ENCODE results near the gene LMO1. TPM values are rescaled to one million over a fixed set of nuclear protein-coding genes. Genes with fewer than 3 reads are reported as not detected.

The LMO1 gene
- total and polyA plus RNA-seq, 8 donors = 0.65 TPM; not detected in 7

- Histone ChIP-seq H3K9me3 (no peaks in the 10 kb centered on the region), H3K4me3 (no peak overlapping the region), H3K4me1 (peaks cover 10 to 16% (median 12%) of the 10 kb centered on the region in 4 donors), H3K27ac (no peak overlapping the region), H3K27me3 (peaks cover 0 to 16% (median 7%) of the 10 kb centered on the region in 3 donors), H3K36me3 (no peaks in the 10 kb centered on the region)
- no peak for DNase-seq
- TF ChIP-seq CTCF (IDR thresholded peaks at IDR 0.05) = no peak
- TF ChIP-seq EP300 (IDR thresholded peaks at IDR 0.05) = no peak
- intact Hi-C loops (cut with DNase I; ENCODE audit: low total_unique reads) = no loop called here
- 89 to 98% (median 89%) methylated on average over 2 of the region's 2 CpGs for WGBS, 5 donors
These were observed 17.6 kb upstream of the LMO1 start for GRCh38 chr11:8281266-8281665.

GRCh38 chr11:8277691-8278090 lies 14.0 kb upstream of the LMO1 start:
- Histone ChIP-seq H3K4me3 (no peak overlapping the region), H3K27me3 (peaks cover 0 to 7% (median 0%) of the 10 kb centered on the region in 3 donors), H3K36me3 (no peaks in the 10 kb centered on the region), H3K9me3 (peaks cover 0 to 6% (median 0%) of the 10 kb centered on the region in 4 donors), H3K4me1 (peaks cover 0 to 3% (median under 1%) of the 10 kb centered on the region in 4 donors), H3K27ac (no peak overlapping the region)
- DNase-seq = no peak
- intact Hi-C loops (cut with DNase I; ENCODE audit: low total_unique reads) = no loop called here
- TF ChIP-seq CTCF (IDR thresholded peaks at IDR 0.05) = no peak
- TF ChIP-seq EP300 (IDR thresholded peaks at IDR 0.05) = no peak
- TF ChIP-seq POLR2A (IDR thresholded peaks at IDR 0.05) = no peak
- no peak for TF ChIP-seq POLR2AphosphoS5 (IDR thresholded peaks at IDR 0.05)
- WGBS, 5 donors = 66 to 83% (median 78%) methylated on average over 7 of the region's 7 CpGs

GRCh38 chr11:8276528-8276927 lies 12.8 kb upstream of the LMO1 start:
- intact Hi-C loops (cut with DNase I; ENCODE audit: low total_unique reads) = no loop called here
- Histone ChIP-seq H3K36me3 (no peaks in the 10 kb centered on the region), H3K4me3 (no peak overlapping the region), H3K9me3 (peaks cover 0 to 6% (median 0%) of the 10 kb centered on the region in 4 donors), H3K27ac (no peak overlapping the region), H3K27me3 (peaks cover 0 to 7% (median 0%) of the 10 kb centered on the region in 3 donors), H3K4me1 (no peaks in the 10 kb centered on the region)
- 79 to 92% (median 87%) methylated on average over 4 of the region's 4 CpGs for WGBS, 5 donors
- no peak for DNase-seq
- TF ChIP-seq EP300 (IDR thresholded peaks at IDR 0.05) (no peak), CTCF (IDR thresholded peaks at IDR 0.05) (no peak), POLR2A (IDR thresholded peaks at IDR 0.05) (no peak)

GRCh38 chr11:8273287-8273686 lies 9.6 kb upstream of the LMO1 start:
- Histone ChIP-seq H3K27me3 (peaks cover 4 to 38% (median 19%) of the 10 kb centered on the region in 3 donors), H3K9me3 (peaks cover 0 to 6% (median 0%) of the 10 kb centered on the region in 4 donors), H3K36me3 (no peaks in the 10 kb centered on the region), H3K4me3 (no peak overlapping the region), H3K4me1 (peaks cover under 1 to 10% (median 5%) of the 10 kb centered on the region in 4 donors), H3K27ac (no peak overlapping the region)
- intact Hi-C loops (cut with DNase I; ENCODE audit: low total_unique reads) = no loop called here
- TF ChIP-seq POLR2A (IDR thresholded peaks at IDR 0.05) = no peak
- no peak for TF ChIP-seq POLR2AphosphoS5 (IDR thresholded peaks at IDR 0.05)
- no peak for TF ChIP-seq EP300 (IDR thresholded peaks at IDR 0.05)
- no peak for DNase-seq

- Histone ChIP-seq H3K27me3 (peaks cover 4 to 51% (median 38%) of the 10 kb centered on the region in 3 donors), H3K27ac (no peak overlapping the region), H3K4me1 (peaks cover 8 to 19% (median 13%) of the 10 kb centered on the region in 4 donors), H3K36me3 (no peaks in the 10 kb centered on the region), H3K9me3 (peaks cover 0 to 6% (median 0%) of the 10 kb centered on the region in 4 donors), H3K4me3 (no peak overlapping the region)
- intact Hi-C loops (cut with DNase I; ENCODE audit: low total_unique reads) = no loop called here
- no peak for DNase-seq
- TF ChIP-seq CTCF (IDR thresholded peaks at IDR 0.05) = no peak
- TF ChIP-seq POLR2A (IDR thresholded peaks at IDR 0.05) = no peak
- no peak for TF ChIP-seq POLR2AphosphoS5 (IDR thresholded peaks at IDR 0.05)
- TF ChIP-seq EP300 (IDR thresholded peaks at IDR 0.05) = no peak
- WGBS, 5 donors = 84 to 97% (median 92%) methylated on average over 5 of the region's 5 CpGs
These were observed 7.6 kb upstream of the LMO1 start for GRCh38 chr11:8271106-8271886.
